Activated T-cell treated with anti-CD3 and anti-CD28 coated beads, Interleukin-2, amount 50 U/mL, for 72 hours (primary cell): Measurements from ENCODE around the gene ACKR3. TPM values are rescaled to one million over a fixed set of nuclear protein-coding genes. Genes with fewer than 3 reads are reported as not detected.

Experiments
- ATAC-seq, 2 donors: fragments of 150-1000 bp; cut with Tn5 transposase; replicated peaks in 1 of 2; 2 replicates each; pipeline ENCODE4 v1.10.0; 2021; ENCODE audit warnings: moderate library complexity in 2 of 2, mild to moderate bottlenecking in 1 of 2
- DNase-seq, 2 donors: peaks; one replicate each; pipeline ENCODE4 v3.0.0; 2021 to 2022; ENCODE audit warnings: mixed read lengths in 1 of 2
- H3K27ac Mint-ChIP-seq: one replicate; pipeline ENCODE4 v1.8.0; 2022; ENCODE audit warnings: mild to moderate bottlenecking, moderate library complexity, mixed read lengths
- H3K27me3 Mint-ChIP-seq: one replicate; pipeline ENCODE4 v1.8.0; 2022; ENCODE audit warnings: low read depth, mixed read lengths
- H3K36me3 Mint-ChIP-seq, 2 donors: one replicate each; pipeline ENCODE4 v1.8.0; 2022; ENCODE audit warnings: mixed read lengths in 2 of 2, mild to moderate bottlenecking in 1 of 2; ENCODE audit not compliant: insufficient read depth in 2 of 2
- H3K4me1 Mint-ChIP-seq: one replicate; pipeline ENCODE4 v1.8.0; 2022; ENCODE audit warnings: low read depth, mixed read lengths
- H3K4me3 Mint-ChIP-seq, 2 donors: one replicate each; pipeline ENCODE4 v1.8.0; 2022; ENCODE audit warnings: mild to moderate bottlenecking in 2 of 2, mixed read lengths in 2 of 2, moderate library complexity in 2 of 2
- H3K9me3 Mint-ChIP-seq, 2 donors: one replicate each; pipeline ENCODE4 v1.8.0; 2022; ENCODE audit warnings: mixed read lengths in 2 of 2
- total RNA-seq, 2 donors: library from RNA; stranded (reverse); gene quantifications; one replicate each; pipeline ENCODE4 v1.2.3, GENCODE V29; 2022

The ACKR3 gene
- total RNA-seq, 2 donors from 2014 or later: 0.83 to 1.0 TPM

GRCh38 chr2:236617221-236617737 lies 47.7 kb downstream of the ACKR3 start:
- Mint-ChIP-seq H3K4me3 (no peak overlapping the region), H3K27me3 (no peaks in the 10 kb centered on the region), H3K9me3 (no peaks in the 10 kb centered on the region), H3K27ac (no peak overlapping the region), H3K36me3 (no peaks in the 10 kb centered on the region), H3K4me1 (peaks cover 13% of the 10 kb centered on the region)
- DNase-seq (no peak), ATAC-seq (no peak)

- ATAC-seq (no peak), DNase-seq (no peak)
- Mint-ChIP-seq H3K9me3 (no peaks in the 10 kb centered on the region), H3K27me3 (no peaks in the 10 kb centered on the region), H3K4me1 (peaks cover 13% of the 10 kb centered on the region), H3K4me3 (no peak overlapping the region), H3K27ac (no peak overlapping the region), H3K36me3 (no peaks in the 10 kb centered on the region)
Observed at GRCh38 chr2:236617796-236618195, 48.2 kb downstream of the ACKR3 start.

- DNase-seq: no peak
- no peak overlapping the region for H3K4me3 Mint-ChIP-seq
- ATAC-seq: no peak
- H3K27me3 Mint-ChIP-seq: no peaks in the 10 kb centered on the region
- peaks cover 13% of the 10 kb centered on the region for H3K4me1 Mint-ChIP-seq
- H3K27ac Mint-ChIP-seq: no peak overlapping the region
- H3K9me3 Mint-ChIP-seq: no peaks in the 10 kb centered on the region
- no peaks in the 10 kb centered on the region for H3K36me3 Mint-ChIP-seq
Observed at GRCh38 chr2:236618370-236618769, 48.7 kb downstream of the ACKR3 start.

GRCh38 chr2:236619910-236620612 lies 50.4 kb downstream of the ACKR3 start:
- Mint-ChIP-seq H3K27me3 (no peaks in the 10 kb centered on the region), H3K27ac (no peak overlapping the region), H3K9me3 (no peaks in the 10 kb centered on the region), H3K4me1 (peaks cover 13% of the 10 kb centered on the region), H3K36me3 (no peaks in the 10 kb centered on the region), H3K4me3 (no peak overlapping the region)
- DNase-seq (no peak), ATAC-seq (no peak)

- DNase-seq (no peak), ATAC-seq (no peak)
- no peaks in the 10 kb centered on the region for H3K9me3 Mint-ChIP-seq
- no peak overlapping the region for H3K4me3 Mint-ChIP-seq
- H3K27me3 Mint-ChIP-seq: no peaks in the 10 kb centered on the region
- no peaks in the 10 kb centered on the region for H3K36me3 Mint-ChIP-seq
- no peak overlapping the region for H3K27ac Mint-ChIP-seq
- H3K4me1 Mint-ChIP-seq: peaks cover 13% of the 10 kb centered on the region
Observed at GRCh38 chr2:236621786-236622185, 52.2 kb downstream of the ACKR3 start.

- Mint-ChIP-seq H3K9me3 (no peaks in the 10 kb centered on the region), H3K27ac (no peak overlapping the region), H3K36me3 (no peaks in the 10 kb centered on the region), H3K27me3 (no peaks in the 10 kb centered on the region), H3K4me3 (no peak overlapping the region), H3K4me1 (peaks cover 13% of the 10 kb centered on the region)
- no peak for DNase-seq
- ATAC-seq: no peak
Observed at GRCh38 chr2:236622201-236622600, 52.6 kb downstream of the ACKR3 start.

- DNase-seq: no peak
- H3K27ac Mint-ChIP-seq: no peak overlapping the region
- H3K27me3 Mint-ChIP-seq: no peaks in the 10 kb centered on the region
- no peaks in the 10 kb centered on the region for H3K9me3 Mint-ChIP-seq
- peaks cover 13% of the 10 kb centered on the region for H3K4me1 Mint-ChIP-seq
- no peak for ATAC-seq
- H3K36me3 Mint-ChIP-seq: no peaks in the 10 kb centered on the region
- H3K4me3 Mint-ChIP-seq: no peak overlapping the region
Observed at GRCh38 chr2:236622660-236623059, 53.0 kb downstream of the ACKR3 start.

- no peak overlapping the region for H3K27ac Mint-ChIP-seq
- no peak for ATAC-seq
- DNase-seq: no peak
- H3K4me1 Mint-ChIP-seq: peaks cover 13% of the 10 kb centered on the region
- no peak overlapping the region for H3K4me3 Mint-ChIP-seq
- H3K27me3 Mint-ChIP-seq: no peaks in the 10 kb centered on the region
- H3K36me3 Mint-ChIP-seq: no peaks in the 10 kb centered on the region
- H3K9me3 Mint-ChIP-seq: no peaks in the 10 kb centered on the region
Observed at GRCh38 chr2:236623816-236624215, 54.2 kb downstream of the ACKR3 start.

GRCh38 chr2:236625156-236625690 lies 55.6 kb downstream of the ACKR3 start:
- Mint-ChIP-seq H3K27me3 (no peaks in the 10 kb centered on the region), H3K4me3 (no peak overlapping the region), H3K9me3 (no peaks in the 10 kb centered on the region), H3K4me1 (peaks cover 6% of the 10 kb centered on the region), H3K27ac (no peak overlapping the region), H3K36me3 (no peaks in the 10 kb centered on the region)
- ATAC-seq (no peak), DNase-seq (no peak)

- no peaks in the 10 kb centered on the region for H3K9me3 Mint-ChIP-seq
- no peak for ATAC-seq
Observed at GRCh38 chr2:236626391-236627150, 56.9 kb downstream of the ACKR3 start.

GRCh38 chr2:236627193-236627592 lies 57.6 kb downstream of the ACKR3 start:
- no peaks in the 10 kb centered on the region for H3K27me3 Mint-ChIP-seq
- no peak for DNase-seq
- H3K27ac Mint-ChIP-seq: no peak overlapping the region
- H3K9me3 Mint-ChIP-seq: no peaks in the 10 kb centered on the region
- no peaks in the 10 kb centered on the region for H3K4me1 Mint-ChIP-seq
- no peak overlapping the region for H3K4me3 Mint-ChIP-seq
- no peak for ATAC-seq
- H3K36me3 Mint-ChIP-seq: no peaks in the 10 kb centered on the region

More at GRCh38 chr2:236626391-236627150, 56.9 kb downstream of the ACKR3 start:
- H3K4me1 Mint-ChIP-seq: no peaks in the 10 kb centered on the region
- no peak overlapping the region for H3K27ac Mint-ChIP-seq
- no peaks in the 10 kb centered on the region for H3K36me3 Mint-ChIP-seq
- no peaks in the 10 kb centered on the region for H3K27me3 Mint-ChIP-seq
- DNase-seq: no peak
- H3K4me3 Mint-ChIP-seq: no peak overlapping the region

GRCh38 chr2:236627841-236628240 lies 58.2 kb downstream of the ACKR3 start:
- H3K27me3 Mint-ChIP-seq: peaks cover under 1% of the 10 kb centered on the region
- ATAC-seq (no peak), DNase-seq (no peak)
- no peaks in the 10 kb centered on the region for H3K9me3 Mint-ChIP-seq
- no peak overlapping the region for H3K4me3 Mint-ChIP-seq
- H3K36me3 Mint-ChIP-seq: no peaks in the 10 kb centered on the region
- no peaks in the 10 kb centered on the region for H3K4me1 Mint-ChIP-seq
- H3K27ac Mint-ChIP-seq: no peak overlapping the region

- H3K4me3 Mint-ChIP-seq: no peak overlapping the region
- ATAC-seq (no peak), DNase-seq (no peak)
- H3K27ac Mint-ChIP-seq: no peak overlapping the region
- H3K4me1 Mint-ChIP-seq: no peaks in the 10 kb centered on the region
- no peaks in the 10 kb centered on the region for H3K36me3 Mint-ChIP-seq
- peaks cover 5% of the 10 kb centered on the region for H3K27me3 Mint-ChIP-seq
- no peaks in the 10 kb centered on the region for H3K9me3 Mint-ChIP-seq
Observed at GRCh38 chr2:236628256-236628901, 58.8 kb downstream of the ACKR3 start.
